ENCODE data around the gene PATZ1.

Gene PATZ1

DNA sequence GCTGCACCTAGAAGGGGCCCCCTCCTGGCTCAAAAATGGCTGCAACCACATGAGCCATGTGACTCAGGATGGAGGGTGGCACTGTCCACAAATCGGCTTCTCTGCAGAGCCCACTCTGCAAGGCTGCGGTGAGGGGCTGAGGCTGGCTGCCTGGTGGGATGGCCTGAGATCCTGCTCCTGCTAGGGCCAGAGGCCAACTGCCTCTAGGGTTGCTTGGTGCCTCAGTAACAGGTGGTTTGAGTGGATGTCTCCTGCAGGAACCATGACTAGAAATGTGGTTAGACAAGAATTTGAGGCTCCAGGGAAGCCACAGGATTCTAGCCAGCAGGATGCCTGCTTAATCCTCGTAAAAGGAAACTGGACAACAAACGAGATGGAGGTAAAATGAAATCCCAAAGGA, 17.1 kb downstream of the PATZ1 start:
- TF ChIP-seq CREB1 (IDR thresholded peaks at IDR 0.05; ENCODE audit: low read depth) = no peak
- TF ChIP-seq, protein P1, sequence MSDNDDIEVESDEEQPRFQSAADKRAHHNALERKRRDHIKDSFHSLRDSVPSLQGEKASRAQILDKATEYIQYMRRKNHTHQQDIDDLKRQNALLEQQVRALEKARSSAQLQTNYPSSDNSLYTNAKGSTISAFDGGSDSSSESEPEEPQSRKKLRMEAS (IDR thresholded peaks at IDR 0.05) = no peak
- TF ChIP-seq, protein P2, sequence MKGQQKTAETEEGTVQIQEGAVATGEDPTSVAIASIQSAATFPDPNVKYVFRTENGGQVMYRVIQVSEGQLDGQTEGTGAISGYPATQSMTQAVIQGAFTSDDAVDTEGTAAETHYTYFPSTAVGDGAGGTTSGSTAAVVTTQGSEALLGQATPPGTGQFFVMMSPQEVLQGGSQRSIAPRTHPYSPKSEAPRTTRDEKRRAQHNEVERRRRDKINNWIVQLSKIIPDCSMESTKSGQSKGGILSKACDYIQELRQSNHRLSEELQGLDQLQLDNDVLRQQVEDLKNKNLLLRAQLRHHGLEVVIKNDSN (IDR thresholded peaks at IDR 0.05) = no peak
- TF ChIP-seq EGR1 (IDR thresholded peaks at IDR 0.05) = no peak
- no peak for TF ChIP-seq TAF1 (IDR thresholded peaks at IDR 0.05; ENCODE audit: low read depth)
- no peak for TF ChIP-seq YY1 (IDR thresholded peaks at IDR 0.05; ENCODE audit: low read depth)
- TF ChIP-seq TCF12 (IDR thresholded peaks at IDR 0.05; ENCODE audit: low read depth) = no peak
- TF ChIP-seq ZBTB7A (IDR thresholded peaks at IDR 0.05; ENCODE audit: low read depth) = no peak
- no peak for TF ChIP-seq CEBPB (IDR thresholded peaks at IDR 0.05)
- TF ChIP-seq, protein P3, sequence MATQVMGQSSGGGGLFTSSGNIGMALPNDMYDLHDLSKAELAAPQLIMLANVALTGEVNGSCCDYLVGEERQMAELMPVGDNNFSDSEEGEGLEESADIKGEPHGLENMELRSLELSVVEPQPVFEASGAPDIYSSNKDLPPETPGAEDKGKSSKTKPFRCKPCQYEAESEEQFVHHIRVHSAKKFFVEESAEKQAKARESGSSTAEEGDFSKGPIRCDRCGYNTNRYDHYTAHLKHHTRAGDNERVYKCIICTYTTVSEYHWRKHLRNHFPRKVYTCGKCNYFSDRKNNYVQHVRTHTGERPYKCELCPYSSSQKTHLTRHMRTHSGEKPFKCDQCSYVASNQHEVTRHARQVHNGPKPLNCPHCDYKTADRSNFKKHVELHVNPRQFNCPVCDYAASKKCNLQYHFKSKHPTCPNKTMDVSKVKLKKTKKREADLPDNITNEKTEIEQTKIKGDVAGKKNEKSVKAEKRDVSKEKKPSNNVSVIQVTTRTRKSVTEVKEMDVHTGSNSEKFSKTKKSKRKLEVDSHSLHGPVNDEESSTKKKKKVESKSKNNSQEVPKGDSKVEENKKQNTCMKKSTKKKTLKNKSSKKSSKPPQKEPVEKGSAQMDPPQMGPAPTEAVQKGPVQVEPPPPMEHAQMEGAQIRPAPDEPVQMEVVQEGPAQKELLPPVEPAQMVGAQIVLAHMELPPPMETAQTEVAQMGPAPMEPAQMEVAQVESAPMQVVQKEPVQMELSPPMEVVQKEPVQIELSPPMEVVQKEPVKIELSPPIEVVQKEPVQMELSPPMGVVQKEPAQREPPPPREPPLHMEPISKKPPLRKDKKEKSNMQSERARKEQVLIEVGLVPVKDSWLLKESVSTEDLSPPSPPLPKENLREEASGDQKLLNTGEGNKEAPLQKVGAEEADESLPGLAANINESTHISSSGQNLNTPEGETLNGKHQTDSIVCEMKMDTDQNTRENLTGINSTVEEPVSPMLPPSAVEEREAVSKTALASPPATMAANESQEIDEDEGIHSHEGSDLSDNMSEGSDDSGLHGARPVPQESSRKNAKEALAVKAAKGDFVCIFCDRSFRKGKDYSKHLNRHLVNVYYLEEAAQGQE (IDR thresholded peaks at IDR 0.05; ENCODE audit: low read depth) = no peak
- TF ChIP-seq FOXM1 (IDR thresholded peaks at IDR 0.05; ENCODE audit: borderline replicate concordance, low read depth) = no peak
- TF ChIP-seq NFIC (IDR thresholded peaks at IDR 0.05) = no peak
- no peak for TF ChIP-seq TEAD4 (IDR thresholded peaks at IDR 0.05)
- no peak for TF ChIP-seq RAD21 (IDR thresholded peaks at IDR 0.05; ENCODE audit: low read depth)
- TF ChIP-seq EP300 (IDR thresholded peaks at IDR 0.05; ENCODE audit: borderline replicate concordance) = no peak

DNA sequence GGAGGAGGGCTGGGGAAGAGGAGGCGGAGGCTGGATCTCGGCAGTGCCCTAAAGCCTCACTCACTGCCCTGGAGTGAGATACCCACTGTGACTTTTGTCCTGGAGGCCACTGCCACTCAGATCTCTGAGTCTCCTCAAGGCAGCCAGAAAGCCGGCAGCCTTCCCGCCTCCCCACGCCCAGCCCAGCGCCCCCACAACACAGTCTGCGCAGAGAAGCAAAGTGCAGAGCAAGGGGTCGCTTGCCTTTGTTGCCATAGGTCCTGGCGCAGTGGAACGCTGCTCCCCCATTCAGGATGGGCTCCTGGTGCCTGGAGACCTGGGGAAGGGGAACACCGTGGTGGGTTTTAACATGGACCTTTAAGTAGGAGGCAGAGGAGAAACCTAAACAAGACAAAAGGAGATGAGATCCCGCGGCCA, 17.6 kb downstream of the PATZ1 start:
- TF ChIP-seq TCF12 (IDR thresholded peaks at IDR 0.05; ENCODE audit: low read depth) (no peak), FOXM1 (IDR thresholded peaks at IDR 0.05; ENCODE audit: borderline replicate concordance, low read depth) (no peak), YY1 (IDR thresholded peaks at IDR 0.05; ENCODE audit: low read depth) (no peak), NFIC (IDR thresholded peaks at IDR 0.05) (no peak), EP300 (IDR thresholded peaks at IDR 0.05; ENCODE audit: borderline replicate concordance) (no peak)
- TF ChIP-seq, protein P1 (IDR thresholded peaks at IDR 0.05) = no peak
- TF ChIP-seq, protein P3 (IDR thresholded peaks at IDR 0.05; ENCODE audit: low read depth) = no peak
- TF ChIP-seq, protein P2 (IDR thresholded peaks at IDR 0.05) = no peak

DNA sequence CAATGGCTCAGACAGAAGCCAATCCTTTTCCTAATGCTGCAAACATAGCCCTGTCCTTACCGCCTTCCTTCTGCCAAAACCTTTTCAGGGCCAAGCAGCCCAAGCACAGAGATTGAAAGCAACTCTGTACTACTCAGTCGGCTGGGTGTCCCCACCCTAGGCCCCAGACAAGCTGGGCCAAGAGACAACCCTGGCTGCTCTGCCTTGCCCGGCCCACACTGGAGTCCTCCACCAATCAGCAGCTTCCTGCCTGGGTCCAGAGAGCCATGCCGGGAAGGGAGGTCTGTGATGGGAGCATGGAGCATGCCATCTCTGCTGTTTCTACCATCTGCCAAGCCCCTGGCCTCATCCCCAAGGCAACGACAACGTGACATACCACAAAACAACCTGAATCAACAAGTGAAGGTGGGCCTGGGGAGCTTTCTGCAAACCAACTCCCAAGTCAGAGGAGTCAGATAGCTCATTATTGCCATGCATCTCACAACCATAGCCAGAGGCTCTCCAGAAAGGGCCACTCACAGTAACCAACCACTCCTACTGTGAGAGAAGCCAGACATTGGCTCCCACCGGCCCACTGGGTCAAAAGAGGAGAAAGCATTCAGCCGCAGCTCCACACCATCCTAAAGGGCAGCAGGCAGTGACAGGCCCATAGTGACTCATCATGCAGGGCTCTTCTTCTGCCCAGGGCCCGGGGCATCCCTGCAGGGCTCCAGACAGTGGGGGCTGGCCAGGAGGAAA, 18.2 kb downstream of the PATZ1 start:
- TF ChIP-seq EGR1 (IDR thresholded peaks at IDR 0.05) (no peak), TEAD4 (IDR thresholded peaks at IDR 0.05) (no peak), FOXM1 (IDR thresholded peaks at IDR 0.05; ENCODE audit: borderline replicate concordance, low read depth) (no peak), CREB1 (IDR thresholded peaks at IDR 0.05; ENCODE audit: low read depth) (no peak), RAD21 (IDR thresholded peaks at IDR 0.05; ENCODE audit: low read depth) (no peak), TAF1 (IDR thresholded peaks at IDR 0.05; ENCODE audit: low read depth) (no peak), NFIC (IDR thresholded peaks at IDR 0.05) (no peak), EP300 (IDR thresholded peaks at IDR 0.05; ENCODE audit: borderline replicate concordance) (no peak), ZBTB7A (IDR thresholded peaks at IDR 0.05; ENCODE audit: low read depth) (no peak), TCF12 (IDR thresholded peaks at IDR 0.05; ENCODE audit: low read depth) (no peak), YY1 (IDR thresholded peaks at IDR 0.05; ENCODE audit: low read depth) (no peak), CEBPB (IDR thresholded peaks at IDR 0.05) (no peak)
- TF ChIP-seq, protein P3 (IDR thresholded peaks at IDR 0.05; ENCODE audit: low read depth) = no peak
- TF ChIP-seq, protein P2 (IDR thresholded peaks at IDR 0.05) = no peak
- TF ChIP-seq, protein P1 (IDR thresholded peaks at IDR 0.05) = no peak

All from Ishikawa (cell line).